GM12875 (cell line): ENCODE measurements around the gene CEACAM4.

ENCODE experiments used
- H3K4me3 ChIP-seq: one replicate; pipeline ENCODE4 v1.5.1; 2011; ENCODE audit warnings: low read depth, low read length, control low read depth
- TF ChIP-seq, protein P1 (sequence below): IDR thresholded peaks from 2 replicates; pipeline ENCODE4 v1.5.1; 2011; ENCODE audit warnings: low read depth, mild to moderate bottlenecking, control low read depth, inconsistent platforms, low read length, moderate library complexity, borderline replicate concordance; ENCODE audit not compliant: insufficient read depth

The CEACAM4 gene

DNA sequence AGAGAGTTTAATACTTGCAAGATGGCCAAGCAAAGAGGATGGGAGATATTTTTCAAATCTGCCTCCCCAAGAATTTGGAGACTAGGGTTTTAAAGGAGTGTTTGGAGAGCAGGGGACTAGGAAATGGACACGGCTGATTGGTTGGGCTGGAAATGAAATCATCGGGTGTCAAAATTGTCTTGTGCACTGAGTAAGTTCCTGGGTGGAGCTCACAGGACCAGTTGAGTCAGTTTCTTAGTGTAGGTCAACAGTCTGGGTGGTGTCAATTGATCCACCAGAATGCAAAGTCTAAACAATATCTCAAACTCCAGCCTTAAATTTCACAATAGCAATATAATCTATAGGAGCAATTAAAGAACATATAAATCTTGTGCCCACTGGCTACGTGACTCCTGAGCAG, 23.0 kb upstream of the CEACAM4 start:
- TF ChIP-seq, protein P1, sequence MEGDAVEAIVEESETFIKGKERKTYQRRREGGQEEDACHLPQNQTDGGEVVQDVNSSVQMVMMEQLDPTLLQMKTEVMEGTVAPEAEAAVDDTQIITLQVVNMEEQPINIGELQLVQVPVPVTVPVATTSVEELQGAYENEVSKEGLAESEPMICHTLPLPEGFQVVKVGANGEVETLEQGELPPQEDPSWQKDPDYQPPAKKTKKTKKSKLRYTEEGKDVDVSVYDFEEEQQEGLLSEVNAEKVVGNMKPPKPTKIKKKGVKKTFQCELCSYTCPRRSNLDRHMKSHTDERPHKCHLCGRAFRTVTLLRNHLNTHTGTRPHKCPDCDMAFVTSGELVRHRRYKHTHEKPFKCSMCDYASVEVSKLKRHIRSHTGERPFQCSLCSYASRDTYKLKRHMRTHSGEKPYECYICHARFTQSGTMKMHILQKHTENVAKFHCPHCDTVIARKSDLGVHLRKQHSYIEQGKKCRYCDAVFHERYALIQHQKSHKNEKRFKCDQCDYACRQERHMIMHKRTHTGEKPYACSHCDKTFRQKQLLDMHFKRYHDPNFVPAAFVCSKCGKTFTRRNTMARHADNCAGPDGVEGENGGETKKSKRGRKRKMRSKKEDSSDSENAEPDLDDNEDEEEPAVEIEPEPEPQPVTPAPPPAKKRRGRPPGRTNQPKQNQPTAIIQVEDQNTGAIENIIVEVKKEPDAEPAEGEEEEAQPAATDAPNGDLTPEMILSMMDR = no peak

GRCh38 chr19:41646589-41647204, 19.8 kb upstream of the CEACAM4 start:
- TF ChIP-seq, protein P1 = peak; percentile 47; the same call in 1 of the 2 replicates

More for the DNA sequence above, 23.0 kb upstream of the CEACAM4 start:
- H3K4me3 ChIP-seq = no peak overlapping the region

DNA sequence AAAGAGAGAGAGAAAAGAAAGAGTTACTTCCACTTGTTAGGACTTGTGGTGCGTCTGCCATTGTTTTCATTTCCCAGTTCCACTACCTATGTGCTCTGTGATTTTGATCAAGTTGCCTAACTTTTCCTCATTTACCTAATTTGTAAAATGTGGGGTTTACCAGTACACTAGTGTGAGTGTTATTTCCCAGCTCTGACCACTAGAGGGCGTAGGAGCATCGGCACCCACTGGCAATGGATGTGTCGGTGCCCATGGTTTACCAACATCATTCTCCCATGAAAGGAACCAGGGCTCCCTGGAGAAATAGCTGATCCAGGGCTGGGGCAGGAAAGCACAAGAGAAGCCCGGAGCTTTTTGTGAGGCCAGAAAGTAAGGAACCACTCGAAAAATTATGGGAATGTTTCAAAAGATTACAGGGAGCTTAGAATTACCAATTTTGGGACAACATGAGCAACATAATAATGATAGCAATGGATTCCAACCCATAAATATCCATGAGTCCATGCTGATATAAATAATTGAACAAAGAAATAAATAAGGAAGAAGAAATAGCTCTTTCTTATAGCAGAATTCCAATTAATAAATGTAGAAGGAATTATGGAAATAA, 15.1 kb upstream of the CEACAM4 start:
- no peak overlapping the region for H3K4me3 ChIP-seq

More at GRCh38 chr19:41646589-41647204, 19.8 kb upstream of the CEACAM4 start:
- H3K4me3 ChIP-seq = no peak overlapping the region

DNA sequence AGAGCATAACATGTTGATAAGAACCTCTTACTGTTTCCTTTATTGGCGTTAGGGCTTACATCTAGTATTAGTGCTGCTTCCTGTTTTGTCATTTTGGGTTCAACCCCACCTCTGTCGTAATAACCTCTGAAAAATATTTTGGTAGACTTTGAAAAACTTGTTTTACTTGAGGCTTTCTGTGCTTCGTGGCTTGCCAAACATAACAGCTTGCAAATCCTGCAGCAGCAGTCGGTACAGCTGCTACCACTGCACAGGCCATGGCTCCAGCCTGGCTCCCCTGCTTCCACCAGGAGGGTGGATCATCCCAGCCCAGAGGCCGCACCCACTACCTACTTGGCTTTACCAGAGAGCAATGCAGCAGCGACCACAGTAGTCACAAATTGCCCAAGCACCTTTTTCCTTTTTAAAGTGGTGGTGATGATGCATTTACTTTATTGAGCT, 11.8 kb upstream of the CEACAM4 start:
- TF ChIP-seq, protein P1 = no peak
- no peak overlapping the region for H3K4me3 ChIP-seq

More for the DNA sequence above, 15.1 kb upstream of the CEACAM4 start:
- TF ChIP-seq, protein P1 = peak; percentile 84

- no peak overlapping the region for H3K4me3 ChIP-seq
- TF ChIP-seq, protein P1 = no peak
Observed at GRCh38 chr19:41637484-41637883, 10.6 kb upstream of the CEACAM4 start.

GRCh38 chr19:41627966-41628675, 1.2 kb upstream of the CEACAM4 start:
- TF ChIP-seq, protein P1 = no peak
- no peak overlapping the region for H3K4me3 ChIP-seq
